K562 (cell line): ENCODE measurements around the gene PRKAR2B. TPM values are rescaled to one million over a fixed set of nuclear protein-coding genes. Genes with fewer than 3 reads are reported as not detected.

Experiments used
- DDX20 ChIP-seq: fragments of 450-650 bp; IDR thresholded peaks from 2 replicates; pipeline ENCODE4 v1.6.1; 2016; ENCODE audit warnings: missing genetic modification characterization, low read depth, mild to moderate bottlenecking, missing compliant biosample characterization, moderate library complexity
- ELF2 ChIP-seq: fragments of 250-450 bp; sonication (Bioruptor Pico); IDR thresholded peaks from 2 replicates; pipeline ENCODE4 v1.5.0; 2021; ENCODE audit warnings: mild to moderate bottlenecking
- GABPB2 ChIP-seq: fragments of 250-450 bp; sonication (Bioruptor Pico); conservative IDR thresholded peaks from 2 replicates; pipeline ENCODE4 v1.5.1; 2021; ENCODE audit warnings: mild to moderate bottlenecking
- GATAD2B ChIP-seq: fragments of 450-650 bp; IDR thresholded peaks from 2 replicates; pipeline ENCODE4 v1.6.1; 2017; ENCODE audit warnings: mild to moderate bottlenecking, borderline replicate concordance
- HMGXB4 ChIP-seq: sonication (generic); formaldehyde crosslinking; IDR thresholded peaks from 2 replicates; pipeline ENCODE4 v1.8.1; 2023; ENCODE audit warnings: mild to moderate bottlenecking, missing genetic modification reagents
- MCM2 ChIP-seq: fragments of 450-650 bp; IDR thresholded peaks from 2 replicates; pipeline ENCODE4 v1.6.1; 2017; ENCODE audit warnings: low read depth, mild to moderate bottlenecking
- NCOA1 ChIP-seq: fragments of 450-650 bp; IDR thresholded peaks from 2 replicates; pipeline ENCODE4 v1.6.1; 2016; ENCODE audit warnings: low read depth
- PBX2 ChIP-seq, 2 experiments: IDR thresholded peaks in 1 of 2; conservative IDR thresholded peaks in 1 of 2; 2 replicates each; pipeline ENCODE4 v1.6.1; 2016; ENCODE audit warnings: low read depth in 2 of 2, mild to moderate bottlenecking in 1 of 2, missing compliant biosample characterization in 1 of 2, missing genetic modification characterization in 1 of 2, moderate library complexity in 1 of 2
- POLR2A ChIP-seq: fragments of 450-650 bp; conservative IDR thresholded peaks from 2 replicates; pipeline ENCODE4 v1.6.1; 2016
- RBM39 ChIP-seq: fragments of 200-400 bp; formaldehyde crosslinking; optimal IDR thresholded peaks from 2 replicates; pipeline ENCODE3; 2018; ENCODE audit warnings: low read depth, low read length
- SMAD1 ChIP-seq: fragments of 150-350 bp; IDR thresholded peaks from 2 replicates; pipeline ENCODE4 v1.6.1; 2014; ENCODE audit warnings: low read length, low read depth; ENCODE audit not compliant: partially characterized antibody
- SMARCC2 ChIP-seq: fragments of 450-650 bp; IDR thresholded peaks from 2 replicates; pipeline ENCODE4 v1.6.1; 2017; ENCODE audit warnings: antibody characterized with exemption, moderate library complexity, mild to moderate bottlenecking, low read depth
- TBP ChIP-seq: optimal IDR thresholded peaks from 2 replicates; pipeline ENCODE3; 2011; ENCODE audit warnings: low read depth, low read length, improper control_type of control experiment
- TEAD2 ChIP-seq: fragments of 450-650 bp; IDR thresholded peaks from 2 replicates; pipeline ENCODE4 v1.6.1; 2016; ENCODE audit warnings: missing genetic modification characterization, control low read depth, missing compliant biosample characterization
- TRIM28 ChIP-seq: fragments of 450-650 bp; IDR thresholded peaks from 2 replicates; pipeline ENCODE4 v1.6.1; 2017
- ZNF609 ChIP-seq: sonication (generic); formaldehyde crosslinking; IDR thresholded peaks from 2 replicates; pipeline ENCODE4 v1.8.1; 2023; ENCODE audit warnings: missing genetic modification reagents, mild to moderate bottlenecking, borderline replicate concordance
- polyA plus RNA-seq, 8 experiments: library from polyadenylated mRNA; depleted of rRNA in 4 of 8; stranded (reverse) in 5 of 8; unstranded in 3 of 8; fragments of >200 nt; fragmentation: Nextera tagmentation in 2 of 8; fragmentation: Illumina TruSeq in 1 of 8; extraction: Ambion mirVana in 2 of 8; extraction: Trizol in 1 of 8; gene quantifications; 2 replicates each; pipeline versions ENCODE4 v1.2.1 to v1.2.3, GENCODE V29; 2011 to 2014; ENCODE audit warnings: inconsistent platforms in 1 of 8, missing spikeins in 1 of 8
- total RNA-seq, 7 experiments: library from RNA; depleted of rRNA in 6 of 7; stranded (reverse); fragments of >200 nt in 6 of 7; fragmentation: Illumina TruSeq in 2 of 7; extraction: Trizol in 2 of 7; gene quantifications; 2 replicates each; pipeline versions ENCODE4 v1.2.1 to v1.2.3, GENCODE V29; 2011 to 2021; ENCODE audit warnings: low replicate concordance in 1 of 7

The PRKAR2B gene
- total and polyA plus RNA-seq, 9 of the 15 experiments (the other 6 are each of a cell fraction or from before 2014, with no cell fraction given), result 59.0 to 173 (median 129) TPM

- no peak for TF ChIP-seq ZNF609 (CRISPR knock-in tag)
- no peak for TF ChIP-seq POLR2A
- TF ChIP-seq SMARCC2, result no peak
- no peak for TF ChIP-seq HMGXB4 (CRISPR knock-in tag)
- no peak for TF ChIP-seq SMAD1
- TF ChIP-seq GATAD2B, result peak; percentile 71; the same call in 1 of the 2 replicates
- no peak for TF ChIP-seq NCOA1
- no peak for TF ChIP-seq DDX20
- no peak for TF ChIP-seq ELF2 (CRISPR knock-in tag)
- TF ChIP-seq MCM2, result no peak
- TF ChIP-seq PBX2 (CRISPR knock-in tag; IDR thresholded peaks at IDR 0.05; ENCODE audit: low read depth), result no peak
- TF ChIP-seq PBX2 (tag; conservative IDR thresholded peaks at IDR 0.05; ENCODE audit: low read depth), result no peak
- no peak for TF ChIP-seq TBP
- TF ChIP-seq TEAD2 (tag), result no peak
- TF ChIP-seq GABPB2, result no peak
- TF ChIP-seq RBM39, result no peak
- no peak for TF ChIP-seq TRIM28
Measured at GRCh38 chr7:107150375-107151073, 106.0 kb downstream of the PRKAR2B start (continued).
